ENCODE measurements around the gene PTPN14.

The PTPN14 gene

DNA sequence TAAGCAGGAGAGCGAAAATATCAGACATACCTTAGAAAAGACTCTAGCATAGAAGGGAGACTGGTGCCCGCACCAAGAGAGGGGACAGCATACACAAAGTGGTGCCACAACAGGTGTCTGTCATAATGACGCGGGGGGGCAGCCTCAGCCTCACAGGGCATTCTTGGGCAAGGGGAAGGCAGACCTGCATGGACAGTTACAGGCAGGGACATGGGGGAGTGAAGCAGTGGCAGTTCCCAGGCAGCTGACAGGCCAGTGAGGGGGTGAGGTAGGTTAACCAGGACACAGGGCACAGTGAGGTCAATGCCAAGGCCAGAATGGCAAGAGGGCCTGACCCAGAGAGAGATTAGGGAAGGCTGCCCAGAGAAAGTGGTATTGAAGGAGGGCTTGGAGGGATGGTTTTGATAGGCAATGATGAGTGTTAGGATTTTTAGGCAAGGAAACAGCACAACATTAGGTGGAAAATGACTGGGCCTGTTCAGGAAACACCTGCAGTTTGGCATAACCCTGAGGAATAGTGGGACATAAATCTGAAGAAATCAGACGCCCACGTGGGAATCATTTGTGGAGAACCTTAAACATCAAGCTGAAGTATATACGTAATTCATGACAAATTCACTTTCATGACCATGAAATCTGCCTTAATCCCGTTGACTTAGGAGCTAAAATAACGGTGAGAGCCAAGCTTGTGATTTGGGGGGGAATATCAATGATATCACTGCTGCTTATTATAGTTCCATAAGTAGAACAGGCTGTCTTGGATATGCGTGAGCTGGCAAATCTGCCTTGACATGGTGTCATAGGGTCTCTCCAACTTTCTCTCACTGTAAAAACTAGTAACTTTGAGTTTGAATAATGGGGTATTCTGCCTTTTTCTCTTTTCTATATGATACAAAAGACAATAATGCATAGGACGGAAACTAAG is 8.9 kb downstream of the PTPN14 start:
- ChIA-PET POLR2A (interaction anchor here (1.0 to 1.5 kb wide), 2 partner anchors 8 to 9 kb away, joined by 4 to 7 read pairs; partner anchors contain the start of gene PTPN14), CTCF (interaction anchor here (3.9 kb wide), 1 partner anchor 8 kb away, joined by 20 read pairs; the partner anchor contains the start of gene PTPN14)
- TF ChIP-seq CTBP1 (IDR thresholded peaks at IDR 0.05; ENCODE audit: borderline replicate concordance) (no peak), BHLHE40 (IDR thresholded peaks at IDR 0.05; ENCODE audit: borderline replicate concordance) (no peak), ELF4 (IDR thresholded peaks at IDR 0.05) (no peak), SP1 (IDR thresholded peaks at IDR 0.05) (no peak), ZNF384 (IDR thresholded peaks at IDR 0.05) (no peak), TARDBP (IDR thresholded peaks at IDR 0.05) (no peak), NFRKB (IDR thresholded peaks at IDR 0.05) (no peak), FOXA1 (IDR thresholded peaks at IDR 0.05) (no peak), SUZ12 (IDR thresholded peaks at IDR 0.05) (no peak), LEF1 (IDR thresholded peaks at IDR 0.05; ENCODE audit: borderline replicate concordance) (no peak), ARNT (IDR thresholded peaks at IDR 0.05) (no peak), FOXK2 (IDR thresholded peaks at IDR 0.05) (no peak), HDGF (IDR thresholded peaks at IDR 0.05; ENCODE audit: borderline replicate concordance) (no peak), L3MBTL2 (conservative IDR thresholded peaks at IDR 0.05) (no peak)
- TF ChIP-seq, protein P1, sequence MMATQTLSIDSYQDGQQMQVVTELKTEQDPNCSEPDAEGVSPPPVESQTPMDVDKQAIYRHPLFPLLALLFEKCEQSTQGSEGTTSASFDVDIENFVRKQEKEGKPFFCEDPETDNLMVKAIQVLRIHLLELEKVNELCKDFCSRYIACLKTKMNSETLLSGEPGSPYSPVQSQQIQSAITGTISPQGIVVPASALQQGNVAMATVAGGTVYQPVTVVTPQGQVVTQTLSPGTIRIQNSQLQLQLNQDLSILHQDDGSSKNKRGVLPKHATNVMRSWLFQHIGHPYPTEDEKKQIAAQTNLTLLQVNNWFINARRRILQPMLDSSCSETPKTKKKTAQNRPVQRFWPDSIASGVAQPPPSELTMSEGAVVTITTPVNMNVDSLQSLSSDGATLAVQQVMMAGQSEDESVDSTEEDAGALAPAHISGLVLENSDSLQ (IDR thresholded peaks at IDR 0.05): no peak
- DNase-seq (ENCODE audit: extremely low spot score): no peak

DNA sequence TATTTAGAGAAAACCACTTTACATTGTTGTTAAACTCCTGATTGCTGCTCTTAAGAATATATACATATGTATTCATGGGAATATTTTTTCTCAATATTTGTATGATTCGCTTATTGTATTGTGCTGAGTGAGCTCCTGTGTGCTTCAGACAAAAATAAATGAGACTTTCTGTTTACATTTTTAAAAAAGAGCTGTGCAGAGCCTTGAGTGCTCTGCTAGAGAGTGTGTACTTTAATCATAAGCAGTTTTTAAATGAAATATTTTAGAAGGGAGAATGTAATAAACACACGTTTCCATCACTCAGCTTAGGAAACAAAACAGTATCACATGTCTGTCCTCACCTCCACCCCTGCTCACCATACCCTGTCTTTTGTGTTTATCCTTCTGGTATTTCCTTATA is 9.7 kb downstream of the PTPN14 start:
- POLR2A ChIA-PET: interaction anchor here (1.0 kb wide), 1 partner anchor 9 kb away, joined by 7 read pairs; the partner anchor contains the start of gene PTPN14
- CTCF ChIA-PET: interaction anchor here (3.9 kb wide), 1 partner anchor 9 kb away, joined by 20 read pairs; the partner anchor contains the start of gene PTPN14
- TF ChIP-seq SUZ12 (IDR thresholded peaks at IDR 0.05): no peak
- TF ChIP-seq ZNF384 (IDR thresholded peaks at IDR 0.05): no peak
- TF ChIP-seq ARNT (IDR thresholded peaks at IDR 0.05): no peak
- no peak for TF ChIP-seq FOXK2 (IDR thresholded peaks at IDR 0.05)
- TF ChIP-seq, protein P1 (IDR thresholded peaks at IDR 0.05): no peak
- no peak for TF ChIP-seq NFRKB (IDR thresholded peaks at IDR 0.05)
- TF ChIP-seq HDGF (IDR thresholded peaks at IDR 0.05; ENCODE audit: borderline replicate concordance): no peak
- no peak for TF ChIP-seq ELF4 (IDR thresholded peaks at IDR 0.05)
- no peak for TF ChIP-seq LEF1 (IDR thresholded peaks at IDR 0.05; ENCODE audit: borderline replicate concordance)
- no peak for TF ChIP-seq SP1 (IDR thresholded peaks at IDR 0.05)
- no peak for TF ChIP-seq CTBP1 (IDR thresholded peaks at IDR 0.05; ENCODE audit: borderline replicate concordance)
- TF ChIP-seq BHLHE40 (IDR thresholded peaks at IDR 0.05; ENCODE audit: borderline replicate concordance): no peak
- no peak for TF ChIP-seq FOXA1 (IDR thresholded peaks at IDR 0.05)
- no peak for TF ChIP-seq L3MBTL2 (conservative IDR thresholded peaks at IDR 0.05)
- no peak for TF ChIP-seq TARDBP (IDR thresholded peaks at IDR 0.05)
- no peak for DNase-seq (ENCODE audit: extremely low spot score)

DNA sequence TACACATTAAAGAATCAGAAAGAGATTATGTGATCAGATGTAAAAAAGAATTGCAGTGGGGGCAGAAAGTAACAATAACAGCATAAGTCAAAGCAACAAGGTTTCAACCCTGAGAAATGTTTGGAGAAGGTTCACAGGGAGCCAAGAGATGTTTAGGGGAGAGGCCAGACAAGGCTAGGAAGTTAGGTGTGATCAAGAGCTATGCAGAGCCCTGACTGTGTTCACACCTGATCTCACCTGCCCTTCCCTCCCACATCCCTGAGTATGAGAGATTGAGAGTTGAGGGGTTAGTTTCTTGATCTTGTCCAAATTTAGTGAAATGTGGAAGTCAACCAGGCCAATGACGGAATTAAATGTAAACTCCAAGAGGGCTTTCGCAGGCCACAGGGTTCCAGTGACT is 10.2 kb downstream of the PTPN14 start:
- ChIA-PET POLR2A (interaction anchor here (1.0 kb wide), 1 partner anchor 9 kb away, joined by 7 read pairs; the partner anchor contains the start of gene PTPN14), CTCF (interaction anchor here (3.9 kb wide), 1 partner anchor 10 kb away, joined by 20 read pairs; the partner anchor contains the start of gene PTPN14)
- TF ChIP-seq ELF4 (IDR thresholded peaks at IDR 0.05): no peak
- no peak for TF ChIP-seq ARNT (IDR thresholded peaks at IDR 0.05)
- no peak for TF ChIP-seq FOXK2 (IDR thresholded peaks at IDR 0.05)
- no peak for TF ChIP-seq L3MBTL2 (conservative IDR thresholded peaks at IDR 0.05)
- no peak for TF ChIP-seq FOXA1 (IDR thresholded peaks at IDR 0.05)
- no peak for TF ChIP-seq HDGF (IDR thresholded peaks at IDR 0.05; ENCODE audit: borderline replicate concordance)
- no peak for TF ChIP-seq ZNF384 (IDR thresholded peaks at IDR 0.05)
- TF ChIP-seq LEF1 (IDR thresholded peaks at IDR 0.05; ENCODE audit: borderline replicate concordance): no peak
- TF ChIP-seq BHLHE40 (IDR thresholded peaks at IDR 0.05; ENCODE audit: borderline replicate concordance): no peak
- no peak for TF ChIP-seq CTBP1 (IDR thresholded peaks at IDR 0.05; ENCODE audit: borderline replicate concordance)
- TF ChIP-seq SUZ12 (IDR thresholded peaks at IDR 0.05): no peak
- TF ChIP-seq TARDBP (IDR thresholded peaks at IDR 0.05): no peak
- no peak for TF ChIP-seq NFRKB (IDR thresholded peaks at IDR 0.05)
- no peak for DNase-seq (ENCODE audit: extremely low spot score)

DNA sequence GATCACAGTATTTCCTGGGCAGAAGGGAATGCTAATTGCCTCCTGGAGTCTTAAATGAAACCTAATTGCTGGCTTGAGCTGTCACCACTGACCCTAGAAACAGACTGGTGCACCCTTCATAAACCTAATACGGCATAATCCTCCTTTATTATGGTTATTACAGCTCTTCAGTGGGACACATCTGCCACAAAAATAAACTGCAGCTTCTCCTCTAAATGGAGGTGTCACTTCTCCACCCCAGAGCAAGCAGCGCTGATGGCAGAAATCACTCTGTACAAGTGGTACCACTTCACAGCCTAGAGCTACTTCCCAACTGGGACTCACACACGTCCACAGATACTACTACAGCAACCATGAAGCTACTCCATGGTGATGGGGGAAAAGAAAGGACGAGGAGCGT is 11.1 kb downstream of the PTPN14 start:
- ChIA-PET POLR2A (interaction anchor here (1.2 to 1.9 kb wide), 2 partner anchors 10 to 11 kb away, joined by 5 to 9 read pairs; partner anchors contain the start of gene PTPN14), CTCF (interaction anchor here (3.9 kb wide), 1 partner anchor 11 kb away, joined by 20 read pairs; the partner anchor contains the start of gene PTPN14)
- TF ChIP-seq BHLHE40 (IDR thresholded peaks at IDR 0.05; ENCODE audit: borderline replicate concordance) (no peak), LEF1 (IDR thresholded peaks at IDR 0.05; ENCODE audit: borderline replicate concordance) (no peak), SUZ12 (IDR thresholded peaks at IDR 0.05) (no peak), TARDBP (IDR thresholded peaks at IDR 0.05) (no peak), FOXK2 (IDR thresholded peaks at IDR 0.05) (no peak), ARNT (IDR thresholded peaks at IDR 0.05) (no peak), FOXA1 (IDR thresholded peaks at IDR 0.05) (no peak), SP1 (IDR thresholded peaks at IDR 0.05) (no peak), CTBP1 (IDR thresholded peaks at IDR 0.05; ENCODE audit: borderline replicate concordance) (no peak), HDGF (IDR thresholded peaks at IDR 0.05; ENCODE audit: borderline replicate concordance) (no peak), NFRKB (IDR thresholded peaks at IDR 0.05) (no peak), ELF4 (IDR thresholded peaks at IDR 0.05) (no peak), L3MBTL2 (conservative IDR thresholded peaks at IDR 0.05) (no peak)
- TF ChIP-seq, protein P1 (IDR thresholded peaks at IDR 0.05): no peak
- DNase-seq (ENCODE audit: extremely low spot score): no peak

DNA sequence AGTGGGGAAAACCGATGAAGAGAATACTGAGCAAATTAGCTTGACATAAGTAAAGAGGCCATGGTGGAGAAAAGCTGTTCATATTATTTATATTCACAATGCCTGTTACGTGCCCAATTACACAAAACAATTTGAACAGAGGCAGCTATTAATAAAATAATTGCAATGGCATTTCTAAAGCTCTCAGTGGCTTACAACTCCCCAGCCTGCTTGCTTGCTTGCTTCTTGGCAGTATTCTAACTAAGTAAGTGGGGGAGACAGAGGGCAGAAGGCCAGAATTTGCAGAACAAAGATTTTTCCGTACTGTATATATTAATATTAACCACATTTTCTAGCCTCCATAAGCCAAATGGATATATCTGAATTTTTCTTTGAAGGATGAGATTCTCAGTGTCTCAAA is 12.9 kb downstream of the PTPN14 start:
- ChIA-PET POLR2A (no interaction called here), CTCF (interaction anchor here (0.6 to 3.9 kb wide), 3 partner anchors 9 to 37 kb away, joined by 3 to 20 read pairs (median 4); partner anchors contain the start of gene PTPN14)
- DNase-seq (ENCODE audit: extremely low spot score): no peak
- no peak for TF ChIP-seq SUZ12 (IDR thresholded peaks at IDR 0.05)
- TF ChIP-seq CTBP1 (IDR thresholded peaks at IDR 0.05; ENCODE audit: borderline replicate concordance): no peak
- no peak for TF ChIP-seq FOXA1 (IDR thresholded peaks at IDR 0.05)
- no peak for TF ChIP-seq BHLHE40 (IDR thresholded peaks at IDR 0.05; ENCODE audit: borderline replicate concordance)
- TF ChIP-seq L3MBTL2 (conservative IDR thresholded peaks at IDR 0.05): no peak
- TF ChIP-seq SP1 (IDR thresholded peaks at IDR 0.05): no peak
- TF ChIP-seq NFRKB (IDR thresholded peaks at IDR 0.05): no peak
- TF ChIP-seq TARDBP (IDR thresholded peaks at IDR 0.05): no peak
- TF ChIP-seq FOXM1 (IDR thresholded peaks at IDR 0.05; ENCODE audit: borderline replicate concordance): no peak
